ENCODE measurements around the gene MXD3. TPM values are rescaled to one million over a fixed set of nuclear protein-coding genes. Genes with fewer than 3 reads are reported as not detected.

MXD3 gene
- total RNA-seq, 2 experiments from 2014 or later = 5.8 to 7.5 TPM

DNA sequence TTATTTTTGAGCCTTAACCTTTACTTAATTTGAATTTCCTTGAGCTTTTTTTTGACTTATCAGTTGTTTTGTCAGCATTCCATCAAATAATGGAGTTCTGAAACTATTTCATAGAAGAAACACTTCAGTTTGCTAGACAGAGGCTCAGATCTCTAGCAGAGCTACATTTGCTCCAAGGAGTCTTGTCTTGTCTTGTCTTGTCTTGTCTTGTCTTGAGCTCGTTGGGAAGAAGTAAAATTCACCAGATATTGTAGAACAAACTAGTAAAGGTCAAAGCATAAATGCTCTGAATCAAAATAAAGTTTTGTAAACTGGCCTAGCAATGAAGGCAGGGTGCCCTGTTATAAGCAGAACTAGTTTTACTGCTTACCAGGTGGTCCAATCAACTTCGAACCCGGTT, 41.7 kb downstream of the MXD3 start:
- H3K36me3 Mint-ChIP-seq (ENCODE audit: low read depth) = peaks cover 93% of the 10 kb centered on the region
- peaks cover 91% of the 10 kb centered on the region for H3K36me3 ChIP-seq (ENCODE audit: insufficient read depth, low read length)

DNA sequence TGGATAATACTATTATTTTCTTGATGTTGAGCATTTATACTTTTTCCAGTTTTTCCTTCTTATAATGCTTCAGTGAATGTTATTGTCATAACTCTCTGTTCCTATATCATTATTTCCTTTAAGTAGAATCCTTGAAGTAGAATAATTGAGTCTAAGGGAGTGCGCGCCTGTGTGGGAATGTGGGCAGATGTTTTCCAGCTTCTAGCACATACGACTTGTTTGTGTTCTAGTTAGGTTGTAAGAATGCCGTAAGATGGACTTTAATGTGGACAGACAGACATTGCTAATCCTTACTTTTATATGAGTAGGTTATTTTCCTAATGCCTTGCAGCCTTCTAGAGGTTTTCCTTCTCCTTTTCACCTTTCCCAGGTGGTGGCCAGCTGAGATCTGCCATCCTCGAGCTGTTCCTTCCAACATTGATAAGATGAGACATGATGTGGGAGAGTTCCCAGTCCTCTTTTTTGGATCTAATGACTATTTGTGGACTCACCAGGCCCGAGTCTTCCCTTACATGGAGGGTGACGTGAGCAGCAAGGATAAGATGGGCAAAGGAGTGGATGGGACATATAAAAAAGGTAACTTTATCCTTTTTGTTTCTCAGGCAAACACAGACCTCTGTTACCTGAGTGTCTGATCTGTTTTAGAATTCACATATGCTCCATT, 42.3 kb downstream of the MXD3 start:
- CTCF ChIA-PET = interaction anchor here (1.2 kb wide), 1 partner anchor 19 kb away, joined by 4 read pairs; no protein-coding TSS in a partner anchor
- Mint-ChIP-seq H3K4me3 (no peak overlapping the region), H3K27ac (no peak overlapping the region), H3K9me3 (no peaks in the 10 kb centered on the region), H3K27me3 (no peaks in the 10 kb centered on the region), H3K4me1 (ENCODE audit: low read depth) (no peaks in the 10 kb centered on the region), H3K36me3 (ENCODE audit: low read depth) (peaks cover 93% of the 10 kb centered on the region)
- DNase-seq (no peak), ATAC-seq (ENCODE audit: poor library complexity) (no peak)
- peaks cover 92% of the 10 kb centered on the region for H3K36me3 ChIP-seq (ENCODE audit: insufficient read depth, low read length)
- H3K27ac ChIP-seq (ENCODE audit: low read depth in 1 of 2, low read length in 2 of 2) = no peak overlapping the region
- intact Hi-C loops (cut with DNase I, micrococcal nuclease) = no loop called here
- no peaks in the 10 kb centered on the region for H3K4me1 ChIP-seq (ENCODE audit: insufficient read depth, low read length)
- H3K9me3 ChIP-seq (ENCODE audit: control insufficient read depth in 1 of 2, insufficient read depth in 1 of 2, low read length in 2 of 2) = no peaks in the 10 kb centered on the region
- TF ChIP-seq, protein P1, sequence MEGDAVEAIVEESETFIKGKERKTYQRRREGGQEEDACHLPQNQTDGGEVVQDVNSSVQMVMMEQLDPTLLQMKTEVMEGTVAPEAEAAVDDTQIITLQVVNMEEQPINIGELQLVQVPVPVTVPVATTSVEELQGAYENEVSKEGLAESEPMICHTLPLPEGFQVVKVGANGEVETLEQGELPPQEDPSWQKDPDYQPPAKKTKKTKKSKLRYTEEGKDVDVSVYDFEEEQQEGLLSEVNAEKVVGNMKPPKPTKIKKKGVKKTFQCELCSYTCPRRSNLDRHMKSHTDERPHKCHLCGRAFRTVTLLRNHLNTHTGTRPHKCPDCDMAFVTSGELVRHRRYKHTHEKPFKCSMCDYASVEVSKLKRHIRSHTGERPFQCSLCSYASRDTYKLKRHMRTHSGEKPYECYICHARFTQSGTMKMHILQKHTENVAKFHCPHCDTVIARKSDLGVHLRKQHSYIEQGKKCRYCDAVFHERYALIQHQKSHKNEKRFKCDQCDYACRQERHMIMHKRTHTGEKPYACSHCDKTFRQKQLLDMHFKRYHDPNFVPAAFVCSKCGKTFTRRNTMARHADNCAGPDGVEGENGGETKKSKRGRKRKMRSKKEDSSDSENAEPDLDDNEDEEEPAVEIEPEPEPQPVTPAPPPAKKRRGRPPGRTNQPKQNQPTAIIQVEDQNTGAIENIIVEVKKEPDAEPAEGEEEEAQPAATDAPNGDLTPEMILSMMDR (IDR thresholded peaks at IDR 0.05) = no peak
- H3K4me3 ChIP-seq (ENCODE audit: low read length) = no peak overlapping the region
- POLR2A ChIA-PET = no interaction called here
- no peaks in the 10 kb centered on the region for H3K27me3 ChIP-seq (ENCODE audit: control insufficient read depth in 1 of 2, insufficient read depth in 2 of 2, low read length in 2 of 2)

More for the DNA sequence above, 41.7 kb downstream of the MXD3 start:
- CTCF ChIA-PET = no interaction called here
- no peaks in the 10 kb centered on the region for H3K4me1 Mint-ChIP-seq (ENCODE audit: low read depth)
- POLR2A ChIA-PET = no interaction called here
- H3K9me3 Mint-ChIP-seq = no peaks in the 10 kb centered on the region
- no peaks in the 10 kb centered on the region for H3K27me3 Mint-ChIP-seq
- no peak overlapping the region for H3K4me3 Mint-ChIP-seq
- H3K27ac Mint-ChIP-seq = no peak overlapping the region
- intact Hi-C loops (cut with DNase I, micrococcal nuclease) = no loop called here
- no peaks in the 10 kb centered on the region for H3K4me1 ChIP-seq (ENCODE audit: insufficient read depth, low read length)
- no peaks in the 10 kb centered on the region for H3K9me3 ChIP-seq (ENCODE audit: control insufficient read depth in 1 of 2, insufficient read depth in 1 of 2, low read length in 2 of 2)
- no peak for ATAC-seq (ENCODE audit: poor library complexity)
- no peak for DNase-seq
- TF ChIP-seq, protein P1 (IDR thresholded peaks at IDR 0.05) = no peak
- no peak overlapping the region for H3K27ac ChIP-seq (ENCODE audit: low read depth in 1 of 2, low read length in 2 of 2)
- H3K4me3 ChIP-seq (ENCODE audit: low read length) = no peak overlapping the region
- no peaks in the 10 kb centered on the region for H3K27me3 ChIP-seq (ENCODE audit: control insufficient read depth in 1 of 2, insufficient read depth in 2 of 2, low read length in 2 of 2)

DNA sequence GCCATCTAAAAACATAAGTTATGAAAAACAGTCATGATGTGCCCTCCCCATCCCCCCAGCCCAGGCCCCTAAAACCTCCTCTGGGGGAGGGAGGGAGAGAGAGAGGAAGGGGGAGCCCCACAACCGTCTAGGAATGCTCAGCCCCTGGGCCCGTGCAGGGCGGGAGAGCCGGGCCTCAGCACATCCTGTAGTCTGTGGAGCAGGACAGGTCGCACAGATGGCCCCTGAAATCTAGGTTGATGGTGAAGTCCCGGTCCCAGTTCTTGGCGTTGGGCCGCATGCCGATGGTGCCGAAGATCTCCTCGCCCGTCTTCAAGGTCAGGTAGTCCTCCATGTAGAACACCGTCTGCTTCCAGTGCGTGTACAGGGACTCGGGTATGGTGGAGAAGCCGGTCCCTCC, 46.3 kb downstream of the MXD3 start:
- POLR2A ChIA-PET = no interaction called here

More for the DNA sequence above, 46.3 kb downstream of the MXD3 start:
- TF ChIP-seq, protein P1 (IDR thresholded peaks at IDR 0.05) = no peak
- ATAC-seq (ENCODE audit: poor library complexity) (no peak), DNase-seq (no peak)
- Histone ChIP-seq H3K36me3 (ENCODE audit: insufficient read depth, low read length) (peaks cover 91% of the 10 kb centered on the region), H3K9me3 (ENCODE audit: control insufficient read depth in 1 of 2, insufficient read depth in 1 of 2, low read length in 2 of 2) (no peaks in the 10 kb centered on the region), H3K27me3 (ENCODE audit: control insufficient read depth in 1 of 2, insufficient read depth in 2 of 2, low read length in 2 of 2) (no peaks in the 10 kb centered on the region), H3K27ac (ENCODE audit: low read depth in 1 of 2, low read length in 2 of 2) (no peak overlapping the region), H3K4me1 (ENCODE audit: insufficient read depth, low read length) (no peaks in the 10 kb centered on the region), H3K4me3 (ENCODE audit: low read length) (no peak overlapping the region)
- CTCF ChIA-PET = no interaction called here
- intact Hi-C loops (cut with DNase I, micrococcal nuclease) = no loop called here
- Mint-ChIP-seq H3K9me3 (no peaks in the 10 kb centered on the region), H3K4me3 (no peak overlapping the region), H3K27me3 (no peaks in the 10 kb centered on the region), H3K4me1 (ENCODE audit: low read depth) (no peaks in the 10 kb centered on the region), H3K27ac (no peak overlapping the region), H3K36me3 (ENCODE audit: low read depth) (peaks cover 91% of the 10 kb centered on the region)

All from CD4-positive, alpha-beta T cell (primary cell).